ENCODE data around the gene HOXD11. TPM values are rescaled to one million over a fixed set of nuclear protein-coding genes. Genes with fewer than 3 reads are reported as not detected.

Gene HOXD11
- total RNA-seq, 2 donors from 2014 or later: 0.25 to 1.6 TPM

DNA sequence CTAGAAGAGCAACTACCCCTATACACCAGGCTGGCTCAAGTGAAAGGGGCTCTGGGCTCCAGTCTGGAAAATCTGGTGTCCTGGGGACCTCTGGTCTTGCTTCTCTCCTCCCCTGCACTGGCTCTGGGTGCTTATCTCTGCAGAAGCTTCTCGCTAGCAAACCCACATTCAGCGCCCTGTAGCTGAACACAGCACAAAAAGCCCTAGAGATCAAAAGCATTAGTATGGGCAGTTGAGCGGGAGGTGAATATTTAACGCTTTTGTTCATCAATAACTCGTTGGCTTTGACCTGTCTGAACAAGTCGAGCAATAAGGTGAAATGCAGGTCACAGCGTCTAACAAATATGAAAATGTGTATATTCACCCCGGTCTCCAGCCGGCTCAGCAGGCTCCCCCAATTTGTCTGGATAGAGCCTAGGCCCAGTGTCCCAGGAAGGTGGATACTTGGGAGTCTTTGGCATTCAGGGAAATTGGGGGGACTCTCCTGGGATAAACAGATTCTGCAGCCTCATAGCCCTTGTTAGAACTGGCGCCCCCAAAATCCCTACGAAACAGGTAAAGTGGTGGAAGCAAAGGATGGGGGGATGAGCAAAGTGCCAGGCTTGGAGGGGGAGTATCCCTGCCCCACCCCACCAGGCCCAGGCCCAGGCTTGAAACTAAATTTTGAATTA, 41.8 kb downstream of the HOXD11 start:
- no peak overlapping the region for H3K27ac ChIP-seq
- no peaks in the 10 kb centered on the region for H3K36me3 ChIP-seq
- no peak for DNase-seq
- no peaks in the 10 kb centered on the region for H3K27me3 ChIP-seq
- intact Hi-C loops (cut with DNase I): no loop called here
- H3K4me3 ChIP-seq: no peak overlapping the region
- TF ChIP-seq, protein P1, sequence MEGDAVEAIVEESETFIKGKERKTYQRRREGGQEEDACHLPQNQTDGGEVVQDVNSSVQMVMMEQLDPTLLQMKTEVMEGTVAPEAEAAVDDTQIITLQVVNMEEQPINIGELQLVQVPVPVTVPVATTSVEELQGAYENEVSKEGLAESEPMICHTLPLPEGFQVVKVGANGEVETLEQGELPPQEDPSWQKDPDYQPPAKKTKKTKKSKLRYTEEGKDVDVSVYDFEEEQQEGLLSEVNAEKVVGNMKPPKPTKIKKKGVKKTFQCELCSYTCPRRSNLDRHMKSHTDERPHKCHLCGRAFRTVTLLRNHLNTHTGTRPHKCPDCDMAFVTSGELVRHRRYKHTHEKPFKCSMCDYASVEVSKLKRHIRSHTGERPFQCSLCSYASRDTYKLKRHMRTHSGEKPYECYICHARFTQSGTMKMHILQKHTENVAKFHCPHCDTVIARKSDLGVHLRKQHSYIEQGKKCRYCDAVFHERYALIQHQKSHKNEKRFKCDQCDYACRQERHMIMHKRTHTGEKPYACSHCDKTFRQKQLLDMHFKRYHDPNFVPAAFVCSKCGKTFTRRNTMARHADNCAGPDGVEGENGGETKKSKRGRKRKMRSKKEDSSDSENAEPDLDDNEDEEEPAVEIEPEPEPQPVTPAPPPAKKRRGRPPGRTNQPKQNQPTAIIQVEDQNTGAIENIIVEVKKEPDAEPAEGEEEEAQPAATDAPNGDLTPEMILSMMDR (IDR thresholded peaks at IDR 0.05): no peak
- H3K9ac ChIP-seq (ENCODE audit: low read depth in 2 of 2, low read length in 2 of 2): no peak overlapping the region
- H3K4me1 ChIP-seq: no peaks in the 10 kb centered on the region
- H3K9me3 ChIP-seq: no peaks in the 10 kb centered on the region

DNA sequence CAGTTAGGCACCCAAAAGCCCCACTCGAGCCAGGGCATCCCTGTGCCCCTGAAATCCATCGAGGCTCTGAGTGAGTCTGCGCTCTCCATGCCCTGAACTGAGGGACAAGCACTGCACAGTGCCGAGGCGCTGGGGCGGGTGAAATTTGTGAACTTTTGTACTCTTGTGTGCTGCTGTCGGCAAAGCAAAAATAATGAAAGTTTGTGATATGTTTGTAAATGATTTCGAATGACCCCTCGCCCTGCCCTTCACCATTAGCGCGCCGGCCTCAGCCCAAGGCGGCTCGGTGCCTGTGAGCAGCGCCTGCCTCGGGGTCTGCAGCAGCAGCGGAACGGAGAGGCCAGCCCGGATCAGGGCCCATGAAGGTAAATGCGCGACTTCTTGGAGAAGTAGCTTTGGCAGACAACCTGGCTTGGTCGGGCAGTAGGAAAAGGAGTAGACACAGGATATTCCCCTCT, 42.4 kb downstream of the HOXD11 start:
- TF ChIP-seq, protein P1 (IDR thresholded peaks at IDR 0.05): no peak
- H3K9ac ChIP-seq (ENCODE audit: low read depth in 2 of 2, low read length in 2 of 2): no peak overlapping the region
- H3K9me3 ChIP-seq: no peaks in the 10 kb centered on the region
- H3K27me3 ChIP-seq: no peaks in the 10 kb centered on the region
- no peaks in the 10 kb centered on the region for H3K4me1 ChIP-seq
- no peak for DNase-seq
- H3K36me3 ChIP-seq: no peaks in the 10 kb centered on the region
- H3K4me3 ChIP-seq: no peak overlapping the region
- no peak overlapping the region for H3K27ac ChIP-seq
- intact Hi-C loops (cut with DNase I): no loop called here

- intact Hi-C loops (cut with DNase I): no loop called here
- no peak overlapping the region for H3K27ac ChIP-seq
- TF ChIP-seq, protein P1 (IDR thresholded peaks at IDR 0.05): no peak
- H3K27me3 ChIP-seq: no peaks in the 10 kb centered on the region
- no peaks in the 10 kb centered on the region for H3K9me3 ChIP-seq
- DNase-seq: no peak
- no peaks in the 10 kb centered on the region for H3K4me1 ChIP-seq
- H3K4me3 ChIP-seq: no peak overlapping the region
- no peaks in the 10 kb centered on the region for H3K36me3 ChIP-seq
- H3K9ac ChIP-seq (ENCODE audit: low read depth in 2 of 2, low read length in 2 of 2): no peak overlapping the region
These were observed 43.0 kb downstream of the HOXD11 start for GRCh38 chr2:176149939-176150583.

DNA sequence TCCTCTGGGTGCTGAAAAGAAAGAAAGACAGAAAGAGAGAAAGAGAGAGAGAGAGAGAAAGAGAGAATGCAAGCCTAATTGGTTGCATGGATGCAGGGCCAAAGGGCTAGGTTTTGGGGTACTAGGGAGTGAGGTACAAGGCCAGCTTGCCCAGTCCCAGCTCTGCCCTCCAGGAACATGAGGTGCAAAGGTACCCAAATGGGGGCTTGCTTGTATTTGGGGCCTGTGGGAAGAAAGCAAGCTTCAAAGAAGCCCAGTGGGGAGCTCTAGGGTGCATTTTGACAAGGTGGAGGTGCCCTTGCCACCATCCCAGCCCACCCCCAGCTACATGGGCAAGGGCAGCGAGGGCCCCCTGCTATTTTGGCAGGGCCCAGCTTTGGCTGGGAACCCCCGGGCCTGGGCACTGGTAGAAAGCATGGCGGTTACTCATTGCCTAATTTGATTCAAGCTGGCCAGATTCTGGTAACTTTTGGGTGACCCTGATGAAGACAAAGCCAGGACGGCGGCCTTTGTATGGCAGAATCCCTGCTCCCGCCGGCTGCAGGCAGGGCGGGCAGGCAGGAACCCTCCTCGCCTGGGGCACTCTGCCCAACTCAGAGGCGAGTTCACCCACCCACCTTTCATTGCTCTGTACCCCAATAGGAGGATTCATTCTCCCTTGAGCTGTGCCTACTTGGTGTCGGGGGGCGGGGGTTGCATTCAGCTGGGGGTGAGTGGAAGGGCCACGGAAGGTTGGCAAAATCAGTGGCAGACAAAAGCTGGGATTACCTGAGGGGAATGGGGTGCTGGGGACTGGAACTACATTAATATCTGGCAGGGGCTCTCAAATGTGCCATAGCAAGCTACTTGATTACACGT, 43.7 kb downstream of the HOXD11 start:
- no peak overlapping the region for H3K9ac ChIP-seq (ENCODE audit: low read depth in 2 of 2, low read length in 2 of 2)
- DNase-seq: no peak
- TF ChIP-seq, protein P1 (IDR thresholded peaks at IDR 0.05): no peak
- intact Hi-C loops (cut with DNase I): no loop called here
- peaks cover 3% of the 10 kb centered on the region for H3K27me3 ChIP-seq
- H3K36me3 ChIP-seq: no peaks in the 10 kb centered on the region
- no peak overlapping the region for H3K4me3 ChIP-seq
- H3K27ac ChIP-seq: no peak overlapping the region
- H3K4me1 ChIP-seq: no peaks in the 10 kb centered on the region
- no peaks in the 10 kb centered on the region for H3K9me3 ChIP-seq

- Histone ChIP-seq H3K27me3 (peaks cover 9% of the 10 kb centered on the region), H3K36me3 (no peaks in the 10 kb centered on the region), H3K9ac (ENCODE audit: low read depth in 2 of 2, low read length in 2 of 2) (no peak within 1 kb of the TSS), H3K4me1 (no peaks in the 10 kb centered on the region), H3K9me3 (no peaks in the 10 kb centered on the region), H3K27ac (no peak within 1 kb of the TSS), H3K4me3 (no peak within 1 kb of the TSS)
- TF ChIP-seq, protein P1 (IDR thresholded peaks at IDR 0.05): no peak
- intact Hi-C loops (cut with DNase I): no loop called here
- DNase-seq: no peak
These were observed 44.6 kb downstream of the HOXD11 start, which contains the start of gene HOXD4 for GRCh38 chr2:176151442-176152287. Gene HOXD4 (plus strand): TSS chr2:176151550. CDS start chr2:176151634, 84 bp downstream.

All from colonic mucosa (tissue), 4 donors.